ENCODE results near the gene CACUL1.

DNA sequence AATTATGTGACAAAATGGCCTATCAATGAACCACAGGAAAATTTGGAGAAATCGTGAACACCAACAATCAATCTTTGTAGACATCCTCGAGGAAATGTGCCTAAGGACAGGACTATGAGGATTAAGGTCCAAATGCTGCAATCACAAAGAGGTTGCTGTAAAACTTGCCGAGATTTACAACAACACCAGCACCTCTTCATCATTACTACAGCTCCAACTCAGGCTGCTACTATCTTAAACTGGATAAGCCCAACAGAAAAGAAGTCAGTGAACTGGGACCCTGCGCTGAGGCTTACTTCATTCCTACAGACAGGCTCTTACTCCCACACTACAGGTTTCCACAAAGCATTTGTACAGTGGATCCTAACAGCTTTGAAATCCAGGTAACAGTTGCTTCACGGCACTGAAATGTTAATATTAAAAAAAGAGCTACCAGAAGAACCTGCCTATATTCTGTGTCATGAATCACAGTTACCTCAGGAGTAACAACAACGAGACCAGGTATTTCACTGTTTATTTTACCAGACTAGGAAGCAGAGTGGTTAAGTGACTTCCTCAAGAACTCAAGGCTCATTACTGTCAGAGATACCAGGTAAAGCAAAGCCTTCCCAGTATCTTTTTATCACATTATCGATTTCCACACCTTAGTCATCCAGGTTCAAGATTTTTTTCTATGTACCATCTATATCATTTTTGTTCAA, 23.9 kb downstream of the CACUL1 start:
- TF ChIP-seq, protein P1, sequence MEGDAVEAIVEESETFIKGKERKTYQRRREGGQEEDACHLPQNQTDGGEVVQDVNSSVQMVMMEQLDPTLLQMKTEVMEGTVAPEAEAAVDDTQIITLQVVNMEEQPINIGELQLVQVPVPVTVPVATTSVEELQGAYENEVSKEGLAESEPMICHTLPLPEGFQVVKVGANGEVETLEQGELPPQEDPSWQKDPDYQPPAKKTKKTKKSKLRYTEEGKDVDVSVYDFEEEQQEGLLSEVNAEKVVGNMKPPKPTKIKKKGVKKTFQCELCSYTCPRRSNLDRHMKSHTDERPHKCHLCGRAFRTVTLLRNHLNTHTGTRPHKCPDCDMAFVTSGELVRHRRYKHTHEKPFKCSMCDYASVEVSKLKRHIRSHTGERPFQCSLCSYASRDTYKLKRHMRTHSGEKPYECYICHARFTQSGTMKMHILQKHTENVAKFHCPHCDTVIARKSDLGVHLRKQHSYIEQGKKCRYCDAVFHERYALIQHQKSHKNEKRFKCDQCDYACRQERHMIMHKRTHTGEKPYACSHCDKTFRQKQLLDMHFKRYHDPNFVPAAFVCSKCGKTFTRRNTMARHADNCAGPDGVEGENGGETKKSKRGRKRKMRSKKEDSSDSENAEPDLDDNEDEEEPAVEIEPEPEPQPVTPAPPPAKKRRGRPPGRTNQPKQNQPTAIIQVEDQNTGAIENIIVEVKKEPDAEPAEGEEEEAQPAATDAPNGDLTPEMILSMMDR (CRISPR knock-in tag; IDR thresholded peaks at IDR 0.05): no peak
- TF ChIP-seq ZNF317 (CRISPR knock-in tag; IDR thresholded peaks at IDR 0.05) (no peak), NRL (CRISPR knock-in tag; IDR thresholded peaks at IDR 0.05; ENCODE audit: borderline replicate concordance) (no peak), HDAC2 (CRISPR knock-in tag; IDR thresholded peaks at IDR 0.05) (no peak), POLR2AphosphoS5 (IDR thresholded peaks at IDR 0.05; ENCODE audit: low read depth, low read length) (no peak), POLR2A (IDR thresholded peaks at IDR 0.05; ENCODE audit: insufficient read depth in 1 of 2, low read depth in 2 of 2, low read length in 2 of 2) (no peak), MEF2D (CRISPR knock-in tag; IDR thresholded peaks at IDR 0.05) (no peak)

Measured in HepG2 (cell line).